Thyroid gland (tissue), 4 donors: ENCODE measurements around the gene PRKAA2. TPM values are rescaled to one million over a fixed set of nuclear protein-coding genes. Genes with fewer than 3 reads are reported as not detected.

Experiments used
- DNase-seq, 2 donors: peaks; one replicate each; pipeline ENCODE4 v3.0.0-alpha.2; 2019
- H3K27ac ChIP-seq, 3 donors: fragments of 200-600 bp; sonication (generic); 1 replicate in 2 of 3; 2 replicates in 1 of 3; pipeline ENCODE4 v1.5.1; 2016 to 2019; ENCODE audit warnings: mild to moderate bottlenecking in 1 of 3, moderate library complexity in 1 of 3
- H3K27me3 ChIP-seq: fragments of 200-600 bp; sonication (generic); one replicate; pipeline ENCODE4 v1.5.1; 2019
- H3K36me3 ChIP-seq, 2 donors: fragments of 200-600 bp; sonication (generic); one replicate each; pipeline ENCODE4 v1.5.1; 2016 to 2019
- H3K4me1 ChIP-seq, 2 donors: fragments of 200-600 bp; sonication (generic); one replicate each; pipeline ENCODE4 v1.5.1; 2017 to 2019
- H3K4me3 ChIP-seq, 3 donors: fragments of 200-600 bp; sonication (generic); replicated peaks in 1 of 3; 1 replicate in 2 of 3; 2 replicates in 1 of 3; pipeline ENCODE4 v1.5.1; 2016; ENCODE audit warnings: mild to moderate bottlenecking in 1 of 3
- H3K9me3 ChIP-seq: fragments of 200-600 bp; sonication (generic); one replicate; pipeline ENCODE4 v1.5.1; 2017
- CTCF ChIP-seq, 6 experiments: fragments of 200-600 bp in 3 of 6; fragments of 450-650 bp in 3 of 6; sonication (generic) in 3 of 6; IDR thresholded peaks; one replicate each; pipeline ENCODE4 v1.5.1; 2016 to 2019; ENCODE audit warnings: antibody characterized with exemption in 6 of 6, mild to moderate bottlenecking in 2 of 6, inconsistent platforms in 1 of 6, moderate library complexity in 1 of 6
- POLR2A ChIP-seq, 2 donors: fragments of 450-650 bp; IDR thresholded peaks; one replicate each; pipeline ENCODE4 v1.6.1; 2017; ENCODE audit warnings: antibody characterized with exemption in 2 of 2, mild to moderate bottlenecking in 2 of 2, moderate library complexity in 1 of 2
- WGBS, 2 donors: methylation state at CpG; one replicate each; pipeline ENCODE4 v1.1.5; 2017; 5-methylcytosine and 5-hydroxymethylcytosine counted together
- intact Hi-C: fragments of 100-400 bp; cut with DNase I; formaldehyde crosslinking; loops from one replicate; pipeline ENCODE4 v1.15.1; 2023
- total RNA-seq, 4 donors: library from RNA; depleted of rRNA; stranded (reverse); fragments of >200 nt; gene quantifications; one replicate each; pipeline ENCODE4 v1.2.3, GENCODE V29; 2016

PRKAA2 gene
- total RNA-seq, 4 donors from 2014 or later = 10.4 to 16.5 (median 14.3) TPM

- intact Hi-C loops = no loop called here
- H3K9me3 ChIP-seq = no peaks in the 10 kb centered on the region
- 86 to 90% methylated on average over 2 of the region's 2 CpGs for WGBS, 2 donors
- no peaks in the 10 kb centered on the region for H3K4me1 ChIP-seq
- no peak overlapping the region for H3K27ac ChIP-seq
- H3K4me3 ChIP-seq = no peak overlapping the region
- no peak for DNase-seq
- TF ChIP-seq POLR2A (IDR thresholded peaks at IDR 0.05) (no peak), CTCF (IDR thresholded peaks at IDR 0.05) (no peak)
- no peaks in the 10 kb centered on the region for H3K27me3 ChIP-seq
- no peaks in the 10 kb centered on the region for H3K36me3 ChIP-seq
Measured at GRCh38 chr1:56728964-56729363, 83.8 kb downstream of the PRKAA2 start.

- Histone ChIP-seq H3K9me3 (no peaks in the 10 kb centered on the region), H3K27ac (no peak overlapping the region), H3K4me3 (no peak overlapping the region), H3K27me3 (no peaks in the 10 kb centered on the region), H3K36me3 (no peaks in the 10 kb centered on the region), H3K4me1 (no peaks in the 10 kb centered on the region)
- DNase-seq = no peak
- TF ChIP-seq POLR2A (IDR thresholded peaks at IDR 0.05) (no peak), CTCF (IDR thresholded peaks at IDR 0.05) (no peak)
- 88 to 91% methylated on average over 3 of the region's 3 CpGs for WGBS, 2 donors
- intact Hi-C loops = no loop called here
Measured at GRCh38 chr1:56745231-56745630, 100.1 kb downstream of the PRKAA2 start.

- H3K36me3 ChIP-seq = no peaks in the 10 kb centered on the region
- DNase-seq = no peak
- TF ChIP-seq CTCF (IDR thresholded peaks at IDR 0.05) (no peak), POLR2A (IDR thresholded peaks at IDR 0.05) (no peak)
Measured at GRCh38 chr1:56754708-56755479, 109.8 kb downstream of the PRKAA2 start.

GRCh38 chr1:56755911-56756310 is 110.8 kb downstream of the PRKAA2 start:
- H3K9me3 ChIP-seq = no peaks in the 10 kb centered on the region
- no peak overlapping the region for H3K4me3 ChIP-seq
- DNase-seq = no peak
- H3K4me1 ChIP-seq = peaks cover 4 to 13% of the 10 kb centered on the region in 2 donors
- no peak overlapping the region for H3K27ac ChIP-seq
- no peaks in the 10 kb centered on the region for H3K36me3 ChIP-seq
- no peaks in the 10 kb centered on the region for H3K27me3 ChIP-seq
- TF ChIP-seq CTCF (IDR thresholded peaks at IDR 0.05) (no peak), POLR2A (IDR thresholded peaks at IDR 0.05) (no peak)
- WGBS, 2 donors = 90 to 94% methylated on average over 2 of the region's 2 CpGs
- intact Hi-C loops = no loop called here

More at GRCh38 chr1:56754708-56755479, 109.8 kb downstream of the PRKAA2 start:
- H3K27ac ChIP-seq = no peak overlapping the region
- no peak overlapping the region for H3K4me3 ChIP-seq
- H3K9me3 ChIP-seq = no peaks in the 10 kb centered on the region
- 55 to 74% methylated on average over 1 of the region's 1 CpG for WGBS, 2 donors
- peaks cover 4 to 13% of the 10 kb centered on the region in 2 donors for H3K4me1 ChIP-seq
- H3K27me3 ChIP-seq = no peaks in the 10 kb centered on the region
- intact Hi-C loops = no loop called here

- TF ChIP-seq POLR2A (IDR thresholded peaks at IDR 0.05) (no peak), CTCF (IDR thresholded peaks at IDR 0.05) (peak in 3 of 6 experiments; percentile 27 to 41 (median 39))
- no peaks in the 10 kb centered on the region for H3K27me3 ChIP-seq
- DNase-seq = peak; percentile 35 to 60
- intact Hi-C loops = no loop called here
- H3K9me3 ChIP-seq = no peaks in the 10 kb centered on the region
- H3K36me3 ChIP-seq = no peaks in the 10 kb centered on the region
- peaks cover 4 to 13% of the 10 kb centered on the region in 2 donors for H3K4me1 ChIP-seq
- H3K4me3 ChIP-seq = no peak overlapping the region
- H3K27ac ChIP-seq = no peak overlapping the region
Measured at GRCh38 chr1:56758135-56758534, 113.0 kb downstream of the PRKAA2 start.
